Limb (tissue), 2 donors: ENCODE measurements around the gene ELMOD2.

Experiments used
- DNase-seq, 2 donors: peaks; one replicate each; pipeline ENCODE4 v3.0.0-alpha.2; 2016; ENCODE audit errors: extremely low spot score in 2 of 2

ELMOD2 gene

DNA sequence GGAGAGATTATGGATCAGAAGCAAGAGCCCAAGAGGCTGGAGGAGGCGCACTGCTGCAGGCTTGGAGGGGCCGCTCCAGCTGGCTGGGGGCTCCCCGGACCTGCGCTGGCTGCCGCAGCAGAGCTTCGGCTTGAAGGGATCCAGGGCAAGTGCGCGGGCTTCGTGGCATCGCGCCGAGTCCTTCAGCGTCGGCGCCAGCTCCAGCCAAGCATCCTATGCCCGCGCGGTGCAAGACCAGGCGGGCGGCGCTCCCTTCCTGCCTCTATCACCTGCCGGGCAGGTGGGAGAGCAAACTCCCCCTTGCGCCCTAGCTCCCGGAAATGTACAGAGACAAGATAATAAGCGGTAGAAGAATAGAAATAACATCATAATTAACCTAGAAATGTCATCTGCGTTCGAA lies 55.3 kb downstream of the ELMOD2 start:
- no peak for DNase-seq

DNA sequence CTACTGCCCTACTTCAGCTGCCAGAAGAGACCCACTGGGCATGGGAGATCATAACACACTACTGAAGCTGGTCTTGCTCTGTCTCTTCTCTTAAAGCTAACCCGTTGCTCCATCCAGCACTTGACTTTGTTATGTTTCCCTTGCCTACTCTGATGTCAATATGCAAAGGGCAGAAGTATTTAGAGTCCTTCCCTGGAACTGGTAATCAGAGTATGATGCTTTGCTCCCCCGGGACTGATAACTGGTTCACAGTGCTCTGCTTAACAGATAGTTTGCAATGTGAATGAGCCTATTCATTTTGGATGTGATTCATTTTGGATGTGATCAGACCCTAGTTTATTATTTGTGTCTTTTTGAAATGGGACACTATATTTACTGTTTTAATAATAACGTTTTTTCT lies 57.1 kb downstream of the ELMOD2 start:
- DNase-seq, result no peak

DNA sequence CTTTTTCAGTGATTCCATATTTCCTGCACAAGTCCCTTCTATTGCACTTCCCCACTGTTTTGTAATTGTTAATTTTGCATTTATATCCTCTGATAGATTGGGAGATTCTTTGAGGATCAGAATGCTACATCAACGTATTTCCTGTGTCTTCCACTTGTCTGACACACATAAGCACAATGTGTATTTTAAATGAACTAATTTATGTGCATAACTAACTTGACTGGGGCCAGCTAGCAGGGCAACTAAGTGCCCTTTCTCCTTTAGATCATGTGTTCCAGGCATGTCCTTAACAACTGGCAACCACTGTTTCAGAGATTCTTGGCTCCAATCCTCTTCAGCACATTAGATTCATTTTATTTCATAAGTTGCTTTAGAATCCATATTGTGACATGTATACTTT lies 60.5 kb downstream of the ELMOD2 start:
- no peak for DNase-seq

DNA sequence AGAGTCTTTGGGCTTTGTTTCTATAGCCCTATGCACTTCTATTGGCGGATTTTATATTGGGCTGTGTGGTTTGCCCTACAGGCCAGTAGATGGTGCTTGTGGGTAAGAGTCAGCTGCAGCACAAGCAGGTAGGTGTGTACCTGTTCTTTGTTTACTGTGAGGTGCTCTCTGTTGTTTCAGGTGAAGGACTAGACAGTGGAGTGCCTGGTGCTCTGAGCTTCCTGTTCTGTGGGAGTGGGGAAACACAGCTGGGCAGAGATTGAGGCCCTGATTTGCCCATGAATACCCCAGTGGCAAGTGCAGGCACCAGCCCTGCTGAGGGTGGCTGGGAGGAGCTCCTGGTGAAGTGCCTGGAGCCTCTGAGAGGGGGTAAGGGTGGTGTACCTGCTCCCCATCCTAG lies 71.1 kb downstream of the ELMOD2 start:
- DNase-seq, result no peak

DNA sequence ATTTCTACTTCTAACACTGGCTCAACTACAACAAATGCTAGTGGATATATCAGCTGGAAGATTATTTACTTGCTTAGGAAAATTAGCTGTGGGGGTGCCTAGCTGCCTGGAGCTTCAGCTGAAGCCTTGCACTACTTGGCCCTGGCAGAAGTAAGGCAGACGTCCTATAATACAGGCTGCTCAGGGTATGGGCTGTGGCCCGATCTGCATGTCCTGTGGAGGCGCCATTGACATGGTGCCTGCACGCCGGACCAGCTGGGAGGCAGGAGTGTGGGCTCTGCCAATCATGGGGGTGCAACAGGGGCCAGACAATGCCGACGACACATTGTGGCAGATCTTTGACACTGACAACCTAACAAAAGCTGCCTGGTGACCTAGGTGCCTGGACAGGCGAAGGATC lies 76.4 kb downstream of the ELMOD2 start:
- no peak for DNase-seq

DNA sequence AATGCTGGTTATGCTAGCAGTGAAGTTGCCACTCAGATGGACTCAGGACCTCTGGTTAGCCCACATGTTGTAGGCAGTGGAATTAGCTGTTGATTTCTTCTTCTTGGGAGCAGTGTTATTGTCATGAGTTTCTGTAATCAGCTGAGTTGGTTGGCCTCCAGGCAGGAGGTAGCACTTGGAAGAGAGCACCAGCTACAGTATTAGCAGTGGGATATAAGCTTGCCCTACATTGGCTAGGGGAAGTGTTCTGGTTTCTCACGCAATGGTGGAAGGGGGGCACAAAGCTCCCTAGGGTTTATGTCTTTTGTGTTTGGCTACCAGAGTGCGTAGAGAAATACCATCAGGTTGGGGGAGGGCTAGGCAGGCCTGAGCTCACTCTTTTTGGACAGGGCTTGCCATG lies 78.7 kb downstream of the ELMOD2 start:
- DNase-seq, result no peak

DNA sequence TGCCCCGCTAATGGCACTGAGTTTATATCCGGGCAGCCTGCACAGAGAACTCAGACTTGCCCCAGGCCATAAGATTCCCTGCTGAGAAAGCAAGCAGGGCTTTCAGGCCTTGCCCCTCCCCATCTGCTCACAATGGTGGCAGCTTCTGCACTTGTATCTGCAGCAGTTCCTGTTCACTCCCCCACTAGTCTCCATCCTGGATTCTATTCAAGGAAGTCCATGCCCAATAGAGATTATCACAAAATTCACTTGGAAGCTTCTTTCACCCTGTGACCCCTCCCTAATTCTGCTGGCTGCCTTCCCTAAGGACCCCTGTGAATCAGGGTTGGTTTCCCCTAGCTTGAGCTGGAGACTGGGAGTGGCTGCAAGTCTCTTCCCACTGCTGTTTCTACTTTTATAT lies 79.3 kb downstream of the ELMOD2 start:
- no peak for DNase-seq
